HG02840 (cell line): Measurements from ENCODE around the gene NME4.

Source experiments
- ATAC-seq: cut with Tn5 transposase; IDR thresholded peaks from one replicate; pipeline ENCODE4 v1.9.1; 2021; ENCODE audit warnings: mild to moderate bottlenecking, moderate library complexity, moderate number of reproducible peaks; ENCODE audit not compliant: unreplicated experiment, low FRiP score

The NME4 gene

DNA sequence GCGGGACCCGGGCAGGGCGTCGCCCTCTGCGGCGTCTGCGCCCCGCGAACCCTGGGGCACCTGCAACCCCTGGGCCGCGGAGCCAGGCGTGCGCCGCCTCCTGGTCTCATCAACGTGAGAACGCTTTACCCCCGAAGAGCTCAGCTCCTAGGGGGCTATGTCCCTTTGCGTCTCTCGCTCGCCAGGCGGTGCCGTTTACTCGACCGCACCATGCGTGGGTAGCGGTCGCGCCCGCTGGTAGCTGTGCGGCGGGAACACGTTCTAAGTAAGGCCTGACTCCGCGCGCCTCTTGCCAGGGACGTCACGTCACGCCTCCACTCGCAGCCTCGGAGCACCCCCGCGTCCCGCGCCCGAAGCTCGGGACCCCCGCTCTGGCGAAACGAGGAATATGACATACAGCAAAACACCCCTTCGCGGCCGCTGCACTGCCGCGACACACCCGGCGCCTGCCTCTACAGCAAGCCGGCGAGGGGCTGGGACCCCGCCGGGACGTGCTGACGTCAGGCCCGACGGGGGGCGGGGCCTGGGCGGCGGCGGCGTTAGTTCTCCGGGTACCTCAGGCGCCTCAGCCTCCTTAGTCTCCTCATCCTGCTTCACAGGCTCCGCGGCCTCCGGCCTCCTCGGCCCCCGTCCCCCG is 28.2 kb downstream of the NME4 start, which contains the start of gene RAB11FIP3:
RAB11FIP3 (plus strand) TSS at position 568 of the 637 bp plus-strand sequence. CDS start 358 bp downstream, outside the sequence.
- ATAC-seq, result peak; percentile 82

DNA sequence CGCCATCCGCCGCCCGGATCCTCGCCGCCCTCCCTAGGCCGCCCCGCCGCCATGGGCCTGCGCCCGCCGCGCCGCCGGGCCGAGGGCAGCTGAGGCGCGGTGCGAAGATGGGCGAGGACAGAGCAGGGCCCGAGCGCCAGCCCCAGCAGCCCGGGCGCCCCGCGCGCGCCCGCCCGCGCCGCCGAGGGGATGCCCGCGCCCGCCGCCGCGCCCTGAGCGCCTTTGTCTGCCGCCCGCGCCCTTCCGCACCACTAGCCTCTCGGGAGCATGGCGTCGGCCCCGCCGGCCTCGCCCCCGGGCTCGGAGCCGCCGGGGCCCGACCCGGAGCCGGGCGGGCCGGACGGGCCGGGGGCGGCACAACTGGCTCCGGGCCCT is 28.7 kb downstream of the NME4 start:
- peak; percentile 33 for ATAC-seq

DNA sequence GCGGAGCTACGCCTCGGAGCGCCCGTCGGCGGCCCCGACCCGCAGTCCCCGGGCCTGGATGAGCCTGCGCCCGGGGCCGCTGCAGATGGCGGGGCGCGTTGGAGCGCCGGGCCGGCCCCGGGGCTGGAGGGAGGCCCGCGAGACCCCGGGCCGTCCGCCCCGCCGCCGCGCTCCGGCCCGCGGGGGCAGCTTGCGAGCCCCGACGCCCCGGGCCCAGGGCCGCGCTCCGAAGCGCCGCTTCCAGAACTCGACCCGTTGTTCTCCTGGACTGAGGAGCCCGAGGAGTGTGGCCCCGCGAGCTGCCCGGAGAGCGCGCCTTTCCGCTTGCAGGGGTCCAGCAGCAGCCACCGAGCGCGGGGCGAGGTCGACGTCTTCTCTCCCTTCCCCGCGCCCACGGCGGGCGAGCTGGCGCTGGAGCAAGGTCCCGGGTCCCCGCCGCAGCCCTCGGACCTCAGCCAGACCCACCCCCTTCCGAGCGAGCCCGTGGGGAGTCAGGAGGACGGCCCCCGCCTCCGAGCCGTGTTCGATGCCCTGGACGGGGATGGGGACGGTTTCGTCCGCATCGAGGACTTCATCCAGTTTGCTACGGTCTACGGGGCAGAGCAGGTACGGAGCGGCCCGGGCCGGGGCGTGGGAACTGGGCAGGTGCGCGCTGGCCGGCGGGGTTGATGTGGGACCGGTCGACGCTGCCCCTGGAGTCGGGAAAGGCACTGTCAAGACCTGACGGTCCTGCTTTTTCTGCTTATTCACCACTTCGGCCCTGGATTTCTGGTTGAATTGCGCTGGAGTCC is 29.3 kb downstream of the NME4 start:
- ATAC-seq, result peak; percentile 11

DNA sequence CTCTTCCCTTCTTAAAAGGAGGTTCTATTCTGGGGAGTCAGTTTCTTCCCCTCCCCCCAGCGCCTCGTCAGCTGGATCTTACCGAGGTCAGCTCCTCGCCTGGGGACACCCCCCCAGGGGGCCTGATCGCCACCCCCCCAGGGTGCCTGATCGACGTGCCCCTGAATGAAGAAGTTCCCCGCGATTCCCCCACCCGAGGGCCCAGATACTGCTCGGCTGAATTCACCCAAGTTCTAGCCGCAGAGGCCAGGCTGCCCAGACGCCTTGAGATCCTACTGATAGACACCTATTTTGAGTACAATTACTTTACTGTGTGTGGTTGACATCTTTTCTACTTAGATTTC is 29.9 kb downstream of the NME4 start:
- ATAC-seq, result no peak

DNA sequence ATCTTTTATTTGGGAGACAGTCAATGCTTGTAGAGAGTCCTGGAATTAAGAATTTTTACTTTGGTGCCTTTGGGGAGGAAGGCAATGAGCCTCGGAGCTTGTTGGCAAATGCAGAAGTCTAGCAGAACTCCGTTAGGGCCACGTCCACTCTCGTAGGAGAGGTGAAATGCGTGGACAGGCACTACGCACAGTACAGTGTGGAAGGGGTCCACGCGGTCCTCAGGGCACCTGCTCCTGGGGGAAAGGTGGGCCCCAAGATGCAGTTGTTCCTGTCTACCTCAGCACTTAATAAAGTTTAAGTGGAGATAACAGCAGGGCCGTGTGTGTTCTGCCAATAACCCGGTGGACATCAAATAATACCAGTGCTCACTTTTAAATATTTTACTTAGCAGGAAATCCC is 30.3 kb downstream of the NME4 start:
- ATAC-seq, result no peak

DNA sequence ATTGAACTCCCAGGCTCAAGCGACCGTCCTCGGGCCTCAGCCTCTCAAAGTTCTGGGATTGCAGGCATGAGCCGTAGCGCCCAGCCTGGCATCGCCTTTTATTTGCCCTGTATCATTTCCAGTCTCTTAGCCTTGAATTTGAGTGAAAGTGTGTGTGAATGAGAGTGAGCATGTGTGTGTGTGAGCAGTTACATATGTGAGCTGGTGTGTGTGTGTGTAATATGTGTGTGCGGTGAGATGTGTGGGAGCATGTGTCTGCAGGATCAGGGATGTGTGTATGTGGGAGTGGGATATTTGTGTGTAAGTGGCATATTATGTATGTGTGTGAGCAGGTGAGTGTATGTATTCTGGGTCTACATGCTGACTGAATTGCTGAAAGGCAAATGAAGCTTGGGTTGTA is 33.9 kb downstream of the NME4 start:
- ATAC-seq, result no peak

DNA sequence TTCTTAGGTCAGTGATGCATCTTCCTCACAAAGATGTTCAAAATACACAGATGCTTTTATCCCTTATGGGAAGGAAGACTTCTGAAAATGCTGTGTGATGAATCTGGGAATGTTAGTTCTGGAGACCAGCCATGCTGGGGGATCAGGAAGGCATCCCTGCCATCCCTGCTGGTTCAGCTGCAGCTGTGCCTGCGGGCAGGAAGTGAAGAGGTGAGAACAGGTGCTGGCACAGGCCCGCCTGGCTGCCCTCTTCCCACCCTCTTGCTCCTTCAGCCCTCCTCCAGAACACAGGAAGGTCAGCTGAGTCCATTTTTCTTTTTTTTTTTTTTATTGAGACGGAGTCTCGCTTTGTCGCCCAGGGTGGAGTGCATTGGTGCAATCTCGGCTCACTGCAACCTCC is 43.6 kb downstream of the NME4 start:
- no peak for ATAC-seq

DNA sequence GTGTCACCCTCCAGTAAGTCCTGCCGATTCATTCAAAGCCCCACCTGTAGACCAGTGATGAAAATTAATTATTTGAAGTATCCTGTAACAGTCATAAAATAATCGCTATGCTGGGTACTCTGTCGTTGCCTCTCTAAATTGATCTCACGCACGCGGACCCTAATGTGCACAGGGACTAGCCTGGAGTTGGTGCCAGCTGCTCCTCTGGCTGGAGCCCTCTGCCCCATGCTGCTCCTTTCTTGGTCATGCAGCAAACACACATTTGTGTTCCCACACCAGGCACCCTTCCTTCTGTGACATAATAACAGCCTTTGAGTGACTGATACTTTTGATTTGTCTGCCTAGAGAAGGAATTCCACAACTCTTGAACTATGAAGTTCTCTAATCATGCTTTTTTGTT is 44.4 kb downstream of the NME4 start:
- no peak for ATAC-seq

DNA sequence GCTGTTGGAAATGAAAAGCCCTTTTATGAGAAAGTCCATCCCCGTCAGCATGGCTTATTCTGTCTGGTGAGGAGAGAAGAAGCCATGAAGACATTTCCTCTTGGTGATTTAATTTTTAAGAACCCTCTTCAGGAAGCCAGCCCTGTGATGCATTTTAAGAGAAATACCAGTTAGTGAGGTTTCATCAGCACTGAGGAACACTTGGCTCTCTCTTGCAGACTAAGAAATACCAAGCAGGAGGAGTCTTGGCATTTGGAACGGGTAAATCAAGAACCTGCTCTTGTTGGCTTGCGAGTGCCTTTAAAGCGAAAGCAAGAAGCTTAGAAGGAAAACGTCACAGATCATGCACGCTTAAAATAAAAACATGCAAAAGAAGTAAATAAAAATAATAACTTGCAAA is 46.0 kb downstream of the NME4 start:
- ATAC-seq, result no peak

DNA sequence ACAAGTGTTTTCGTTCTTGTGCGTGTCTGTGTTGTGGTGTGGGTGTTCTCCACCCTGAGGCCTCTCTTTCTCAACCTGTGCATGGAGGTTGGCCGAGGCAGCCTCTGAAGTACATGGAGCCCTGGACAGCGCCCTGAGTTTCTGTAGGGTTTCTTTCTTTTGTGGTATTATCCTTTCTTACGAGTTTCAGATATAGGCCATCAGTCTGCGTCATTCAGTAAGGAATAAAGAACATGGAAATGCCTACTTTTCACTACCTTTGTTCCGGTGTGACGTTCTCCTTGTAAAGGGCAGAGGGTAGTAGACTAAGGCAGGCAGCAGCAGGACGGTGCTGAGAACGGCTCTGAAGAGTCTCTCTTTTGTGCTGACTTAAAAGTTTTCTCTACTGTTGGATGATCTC is 47.0 kb downstream of the NME4 start:
- ATAC-seq, result no peak

DNA sequence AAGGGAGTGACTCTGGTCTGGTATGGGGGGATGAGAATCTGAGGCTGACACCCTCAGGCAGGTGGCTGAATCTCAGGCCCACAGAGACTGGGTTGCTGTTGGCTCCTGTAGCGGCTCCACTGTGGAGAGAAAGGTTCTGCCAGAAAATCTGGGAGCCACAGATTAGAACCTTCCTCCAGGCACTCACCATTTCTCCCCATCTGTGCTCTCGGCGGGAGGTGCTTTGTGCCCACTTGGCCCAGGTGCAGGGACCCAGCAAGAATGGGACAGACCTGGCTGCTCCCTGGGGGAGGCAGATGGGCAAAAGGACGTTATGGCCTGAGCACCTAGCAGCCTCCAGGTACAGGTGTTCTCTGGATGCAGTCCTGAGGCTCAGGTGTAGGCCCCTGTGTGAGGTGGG is 48.6 kb downstream of the NME4 start:
- no peak for ATAC-seq
